ENCODE results near the gene FMNL2.

The FMNL2 gene

GRCh38 chr2:152477347-152478092, 142.5 kb downstream of the FMNL2 start:
- Histone ChIP-seq H3K27ac (no peak overlapping the region), H3K4me3 (no peak overlapping the region)

- Histone ChIP-seq H3K4me3 (no peak overlapping the region), H3K27ac (no peak overlapping the region)
Measured at GRCh38 chr2:152479282-152479681, 144.3 kb downstream of the FMNL2 start.

GRCh38 chr2:152480821-152481399, 145.9 kb downstream of the FMNL2 start:
- Histone ChIP-seq H3K4me3 (no peak overlapping the region), H3K27ac (no peak overlapping the region)

DNA sequence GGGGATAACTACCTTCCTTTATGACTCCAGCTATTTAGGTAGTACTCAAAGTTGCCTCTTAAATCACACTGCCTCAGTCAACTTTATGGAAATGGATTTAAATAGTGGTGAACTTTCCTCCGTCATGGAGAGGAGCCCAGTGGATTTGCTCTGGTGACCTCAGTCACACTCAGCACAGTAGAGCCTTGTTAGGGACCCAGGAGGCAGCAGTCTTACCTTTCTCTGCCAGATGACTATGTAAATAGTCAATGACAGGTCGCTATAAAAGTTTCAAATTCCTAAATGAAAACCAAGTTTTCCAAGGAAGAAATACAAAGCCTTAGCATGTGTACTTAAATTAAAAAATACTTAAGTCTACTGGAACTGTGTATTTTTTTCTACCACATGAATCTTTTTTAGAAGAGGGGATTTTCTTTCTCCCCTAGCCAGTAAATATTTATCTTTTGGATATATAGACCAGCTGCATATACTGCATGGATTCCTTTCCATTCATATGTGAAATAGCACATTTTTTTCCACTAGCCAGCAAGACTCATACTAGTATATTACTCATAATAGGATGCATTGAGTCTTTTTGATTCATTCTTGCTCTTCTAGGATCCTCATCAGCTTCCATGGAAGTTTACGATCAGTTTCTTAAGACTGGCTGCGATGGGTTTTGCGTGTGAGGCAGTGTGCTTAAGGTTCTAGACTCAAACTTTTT, 147.1 kb downstream of the FMNL2 start:
- H3K4me3 ChIP-seq: no peak overlapping the region
- H3K27ac ChIP-seq: no peak overlapping the region

DNA sequence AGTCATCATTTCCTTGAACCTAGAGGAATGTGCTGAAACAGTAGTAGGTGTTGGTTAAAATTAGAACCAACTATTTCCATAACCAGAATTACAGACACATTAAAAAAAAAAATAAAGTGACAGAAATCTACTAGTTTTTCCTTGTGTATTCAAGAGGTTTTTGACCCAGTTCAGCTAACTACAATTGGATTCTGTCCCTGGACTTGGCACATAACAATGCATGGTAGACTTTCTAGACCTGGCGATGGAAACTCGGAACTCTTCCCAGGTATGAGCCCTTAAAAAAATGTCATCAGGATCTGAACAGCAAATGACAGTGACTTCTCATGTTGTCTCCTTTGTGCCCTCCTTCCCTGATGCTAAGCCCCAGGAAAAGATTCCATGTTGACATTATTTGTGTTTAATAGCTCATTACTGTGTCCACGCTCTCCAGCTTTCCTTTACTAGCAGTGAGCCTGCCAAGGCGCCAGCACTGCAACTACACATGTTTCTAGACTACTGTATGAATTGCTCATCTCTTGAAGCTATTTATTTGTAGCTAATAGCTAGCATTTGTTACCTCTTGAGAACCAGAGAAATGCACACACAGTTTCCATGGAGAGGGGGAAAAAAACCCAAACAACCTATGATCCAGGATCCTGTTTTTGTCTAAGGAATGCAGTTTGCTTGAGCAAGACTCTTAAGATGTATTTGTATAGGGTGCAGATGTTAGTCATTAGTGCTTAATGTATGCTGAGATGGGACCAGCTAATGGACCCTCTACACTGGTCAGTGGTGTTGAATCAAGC, 148.5 kb downstream of the FMNL2 start:
- Histone ChIP-seq H3K27ac (no peak overlapping the region), H3K4me3 (no peak overlapping the region)

DNA sequence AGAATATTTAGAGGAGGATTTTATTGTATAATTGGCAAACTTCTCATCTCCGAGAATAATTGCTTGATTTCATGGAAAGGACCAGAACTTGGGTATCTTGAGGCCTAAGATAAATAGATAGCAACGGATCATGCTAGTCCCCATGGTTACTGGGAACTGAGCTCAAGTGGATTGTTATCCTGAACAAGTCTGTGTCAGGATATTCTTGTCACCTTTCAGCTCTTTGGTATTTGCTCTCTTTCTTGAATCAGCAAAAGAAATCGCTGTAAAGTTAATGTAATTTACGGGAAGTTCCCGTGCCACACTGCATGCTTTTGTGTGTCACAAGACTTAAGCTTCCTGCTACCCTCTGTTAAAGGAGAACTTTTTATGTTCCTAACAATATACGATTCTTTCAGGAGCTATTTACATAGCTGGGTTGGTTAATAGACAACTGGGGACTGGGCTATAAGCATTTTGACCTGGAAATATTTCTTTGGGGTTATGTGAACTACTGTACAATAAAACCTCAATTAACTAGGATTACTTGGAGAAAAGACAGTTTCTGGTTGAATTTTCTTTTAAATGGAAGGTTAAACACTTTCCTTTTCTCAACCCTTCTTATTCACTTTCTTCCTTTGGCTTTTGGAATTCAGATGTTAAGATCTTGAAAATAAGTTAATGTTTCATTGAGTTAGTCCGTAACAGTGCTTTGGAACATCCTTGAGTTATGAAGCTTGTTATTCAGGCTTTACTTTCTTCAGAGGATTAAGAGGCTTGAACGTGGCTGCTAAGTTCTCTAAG, 151.2 kb downstream of the FMNL2 start:
- Histone ChIP-seq H3K4me3 (no peak overlapping the region), H3K27ac (peak overlapping the region in 8 of 21 experiments; percentile 28 to 70 (median 40))

DNA sequence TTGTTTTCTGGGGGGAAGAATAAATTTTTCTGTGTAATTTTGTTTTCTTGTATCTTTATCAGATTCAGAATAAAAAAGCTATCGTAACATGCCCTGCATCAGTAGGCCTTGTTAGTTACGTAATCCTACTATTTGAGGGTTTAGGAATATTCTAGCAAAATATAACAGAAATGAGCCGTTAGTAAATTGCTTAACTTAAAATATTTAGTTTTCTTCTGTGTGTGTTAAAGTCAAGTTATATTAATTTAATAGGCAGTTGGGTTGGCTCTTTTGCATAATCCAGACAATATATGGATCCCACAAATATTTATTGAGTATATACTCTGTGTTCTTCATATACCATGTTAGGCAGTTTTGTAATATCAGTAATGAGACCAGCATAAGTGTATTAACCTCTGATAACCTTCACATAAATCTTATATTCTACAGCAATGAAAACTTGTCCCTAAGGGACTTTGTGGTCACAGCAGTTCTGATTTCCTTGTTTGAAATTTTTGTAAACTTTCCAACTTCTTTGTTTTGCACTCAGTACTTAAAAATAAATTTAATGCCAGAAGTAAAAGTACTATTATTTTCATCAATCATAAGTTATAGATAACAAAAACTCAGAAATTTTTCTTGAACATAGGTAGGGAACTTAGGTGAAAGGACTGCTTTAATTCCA, 151.9 kb downstream of the FMNL2 start:
- Histone ChIP-seq H3K27ac (peak overlapping the region in 6 of 21 experiments; percentile 28 to 70 (median 40)), H3K4me3 (no peak overlapping the region)

GRCh38 chr2:152488075-152488474, 153.1 kb downstream of the FMNL2 start:
- H3K4me3 ChIP-seq: no peak overlapping the region
- no peak overlapping the region for H3K27ac ChIP-seq

- H3K27ac ChIP-seq: no peak overlapping the region
- no peak overlapping the region for H3K4me3 ChIP-seq
Measured at GRCh38 chr2:152489364-152489763, 154.4 kb downstream of the FMNL2 start.

DNA sequence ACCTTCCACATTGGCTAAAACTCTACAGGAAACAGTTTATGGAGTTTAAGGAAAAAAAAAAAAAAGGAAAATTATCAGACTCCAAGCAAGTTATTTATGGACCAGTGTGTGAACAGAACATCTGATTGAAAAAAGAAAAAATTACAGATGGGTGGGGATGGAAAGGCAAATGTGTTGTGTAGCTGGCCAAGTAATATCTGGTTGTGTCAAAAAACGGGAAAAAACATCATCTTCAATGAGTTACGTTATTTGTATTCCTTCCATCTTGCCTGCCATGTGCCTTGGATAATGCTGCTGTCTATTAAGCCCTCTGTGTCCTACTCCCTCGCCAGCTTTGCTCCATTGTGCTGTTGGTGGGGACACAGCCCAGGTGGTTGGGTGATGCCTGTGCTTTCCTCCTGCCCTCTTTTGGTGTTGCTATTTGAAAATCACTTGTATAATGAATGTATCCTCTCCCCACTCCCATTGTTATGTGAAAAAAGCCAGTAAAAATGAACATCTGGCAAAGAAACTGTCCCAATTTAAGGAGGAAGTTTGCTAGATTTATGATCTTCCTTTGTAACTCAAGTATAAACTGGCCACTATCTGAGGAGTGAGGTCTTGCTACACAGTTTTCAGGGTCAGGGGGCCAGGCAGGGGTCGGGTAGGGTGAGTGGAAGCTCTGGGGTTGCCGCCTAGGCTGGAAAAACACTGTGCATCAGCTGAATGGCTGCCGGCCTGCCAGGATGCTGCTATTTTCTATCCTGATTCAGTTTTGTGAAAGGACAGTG, 155.9 kb downstream of the FMNL2 start:
- no peak overlapping the region for H3K4me3 ChIP-seq
- peak overlapping the region in 14 of 21 experiments; percentile 8 to 77 (median 45) for H3K27ac ChIP-seq

GRCh38 chr2:152492131-152492530, 157.2 kb downstream of the FMNL2 start:
- no peak overlapping the region for H3K4me3 ChIP-seq
- H3K27ac ChIP-seq: peak overlapping the region in 9 of 21 experiments; percentile 35 to 77 (median 57)

DNA sequence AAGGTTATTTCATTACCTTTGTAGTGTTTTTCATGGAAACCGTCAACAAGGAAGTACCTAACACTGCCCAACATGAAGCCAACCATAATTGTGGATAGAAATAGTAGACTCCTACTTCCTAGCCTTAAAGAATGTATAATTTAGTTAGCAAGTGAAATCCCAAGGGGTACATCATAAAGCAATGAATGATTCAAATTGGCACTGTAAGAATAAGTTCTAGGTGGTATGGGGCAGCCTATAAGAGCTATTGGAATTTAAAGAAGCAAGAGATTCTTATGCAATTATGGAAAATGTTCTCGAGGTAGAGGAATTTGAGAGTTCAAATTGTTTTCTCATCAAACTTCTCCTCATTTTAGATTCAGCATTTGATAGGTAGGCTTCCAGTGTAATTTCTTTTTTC, 157.9 kb downstream of the FMNL2 start:
- Histone ChIP-seq H3K27ac (peak overlapping the region in 3 of 21 experiments; percentile 26 to 77 (median 75)), H3K4me3 (no peak overlapping the region)

- H3K4me3 ChIP-seq: no peak overlapping the region
- peak overlapping the region in 1 of 21 experiments; percentile 19 for H3K27ac ChIP-seq
Measured at GRCh38 chr2:152493417-152493816, 158.4 kb downstream of the FMNL2 start.

- H3K27ac ChIP-seq: peak overlapping the region in 3 of 21 experiments; percentile 6 to 19 (median 19)
- H3K4me3 ChIP-seq: no peak overlapping the region
Measured at GRCh38 chr2:152493945-152494528, 159.1 kb downstream of the FMNL2 start.

GRCh38 chr2:152496371-152496770, 161.4 kb downstream of the FMNL2 start:
- Histone ChIP-seq H3K27ac (no peak overlapping the region), H3K4me3 (no peak overlapping the region)

- H3K27ac ChIP-seq: peak overlapping the region in 2 of 21 experiments; percentile 20 to 37
- H3K4me3 ChIP-seq: no peak overlapping the region
Measured at GRCh38 chr2:152497481-152498052, 162.6 kb downstream of the FMNL2 start.

- no peak overlapping the region for H3K4me3 ChIP-seq
- H3K27ac ChIP-seq: peak overlapping the region in 13 of 21 experiments; percentile 8 to 70 (median 36)
Measured at GRCh38 chr2:152499331-152499816, 164.4 kb downstream of the FMNL2 start.
